NCI-H2227 treated with DMSO at 0.1 percent for 48 hours (cell line): ENCODE results near the gene P2RY13.
A peak's percentile ranks its signal among the peaks of the same experiment; 100 is the strongest.

ENCODE experiments used
- DNase-seq: peaks from one replicate; lab custom pipeline; 2025; lab: John Stamatoyannopoulos, UW

Gene P2RY13

GRCh38 chr3:151329363-151329762 is at the start of gene P2RY13:
Gene P2RY13, minus strand, starts transcription at chr3:151329549. Its CDS starts 21 bp downstream, at chr3:151329528.
- DNase-seq = no peak

GRCh38 chr3:151377768-151378385 is 48.5 kb upstream of the P2RY13 start:
- DNase-seq = no peak

GRCh38 chr3:151372063-151372820 is 42.9 kb upstream of the P2RY13 start:
- no peak for DNase-seq

DNA sequence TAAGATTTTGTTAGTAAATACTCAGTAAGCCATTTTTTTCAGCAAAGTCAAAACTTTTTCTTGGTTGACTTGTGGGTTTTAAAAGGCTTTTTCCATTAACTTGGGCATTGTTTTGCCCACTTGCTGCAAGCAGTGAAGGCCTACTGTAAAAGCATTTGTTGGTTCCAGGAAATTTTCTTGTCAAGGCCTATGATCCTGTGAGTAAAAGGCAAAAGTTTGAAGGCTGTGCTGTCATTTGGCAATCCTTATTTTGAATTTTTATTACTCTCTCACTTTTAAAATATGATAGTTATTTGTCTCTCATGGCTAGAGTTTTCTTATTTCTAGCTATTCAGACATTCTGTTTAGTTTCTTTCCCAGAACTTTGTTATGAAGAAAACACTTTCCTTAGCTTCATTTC is 42.2 kb upstream of the P2RY13 start:
- DNase-seq = no peak

DNA sequence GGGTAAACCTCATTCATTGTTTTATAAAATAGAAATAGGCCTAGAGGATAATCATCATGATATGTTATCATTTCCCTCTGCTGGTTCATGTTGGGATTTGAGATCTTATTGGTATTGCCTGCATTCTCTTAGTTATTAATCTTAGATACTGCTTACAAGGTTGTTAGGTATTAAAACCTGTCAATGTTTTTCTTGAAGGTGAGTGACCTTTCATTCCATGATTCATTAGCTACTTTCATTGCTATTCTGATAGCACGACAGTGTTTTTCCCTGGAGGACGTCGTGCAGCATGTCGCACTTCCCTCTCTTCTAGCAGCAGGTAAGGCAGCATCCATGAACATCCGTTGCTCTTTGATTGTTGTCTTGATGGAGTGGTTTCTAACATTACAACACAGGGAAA is 38.1 kb upstream of the P2RY13 start:
- no peak for DNase-seq

DNA sequence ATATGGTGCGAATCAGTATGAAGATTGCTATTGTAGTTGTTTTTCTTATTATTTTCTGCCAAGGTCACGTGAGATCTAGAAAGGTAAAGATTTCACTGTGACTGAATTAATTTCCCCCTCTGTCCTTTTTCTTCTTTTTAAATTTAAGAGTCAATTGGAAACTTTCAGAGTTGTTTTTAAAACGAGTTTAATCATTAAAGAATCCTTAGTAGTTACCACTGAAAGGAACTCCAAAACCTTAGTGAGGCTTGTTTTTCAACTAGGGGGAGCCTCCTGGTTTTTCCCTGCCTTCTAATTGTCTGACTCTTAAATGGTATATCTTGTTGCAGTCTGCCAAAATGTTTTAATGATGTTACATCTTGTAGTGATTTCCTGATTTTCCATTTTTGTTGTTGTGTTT is 37.6 kb upstream of the P2RY13 start:
- DNase-seq = no peak

DNA sequence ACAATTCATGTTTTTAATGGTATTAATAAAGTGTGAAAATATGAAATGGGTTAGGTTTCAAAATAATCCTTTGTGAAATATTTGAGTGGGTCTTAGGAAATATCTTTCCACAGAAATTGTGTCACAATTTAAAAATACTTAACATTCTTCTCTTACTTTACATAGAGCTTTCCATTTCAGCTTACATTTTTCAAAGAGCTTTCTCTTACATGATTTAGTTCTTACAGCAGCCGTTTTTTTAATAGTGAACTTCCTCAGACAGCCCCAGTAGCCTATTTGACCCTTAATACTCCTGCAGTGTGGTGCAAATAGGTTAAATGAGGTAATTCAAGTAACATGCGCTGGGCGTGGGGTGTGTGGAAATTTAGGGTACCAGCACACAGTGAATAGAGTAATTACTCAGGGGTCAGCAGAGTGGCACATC is 33.4 kb upstream of the P2RY13 start:
- DNase-seq = no peak

DNA sequence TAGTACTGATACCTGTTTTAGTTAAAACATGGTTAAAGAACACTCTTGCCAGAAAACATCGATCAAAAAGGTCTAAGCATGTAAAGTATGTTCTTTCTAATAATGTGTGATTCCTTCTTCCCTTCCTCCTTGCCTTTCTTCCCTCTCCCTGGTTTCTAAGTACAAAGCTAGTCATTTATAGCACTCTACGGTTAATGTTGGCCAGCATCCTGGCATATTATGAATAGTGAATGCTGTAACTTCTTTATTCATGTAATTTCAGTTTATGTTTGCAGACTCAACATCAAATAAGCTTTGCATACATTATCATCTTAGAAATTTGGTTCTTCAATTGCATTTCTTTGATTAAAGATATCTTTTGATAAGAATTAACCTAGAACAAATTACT is 28.1 kb upstream of the P2RY13 start:
- DNase-seq = no peak

GRCh38 chr3:151356794-151357462 is 27.6 kb upstream of the P2RY13 start:
- no peak for DNase-seq

DNA sequence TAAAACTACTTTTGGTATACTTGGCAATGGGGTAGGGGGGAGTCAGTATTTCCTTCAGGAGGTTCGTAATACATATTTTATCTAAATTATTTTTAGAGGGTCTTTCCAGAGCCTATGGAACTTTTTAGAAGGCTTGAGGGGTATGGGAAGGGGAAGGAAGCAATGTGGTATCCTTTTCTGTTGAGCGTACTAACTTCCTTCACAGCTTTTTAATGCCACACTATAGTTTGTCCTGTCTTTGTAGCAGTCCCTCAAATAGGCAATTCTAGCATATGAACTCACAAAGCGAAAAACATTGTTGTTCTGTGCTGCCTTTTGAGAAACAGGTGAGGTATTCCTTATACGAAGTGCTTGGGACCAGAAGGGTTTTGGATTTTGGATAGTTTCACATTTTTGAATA is 22.3 kb upstream of the P2RY13 start:
- no peak for DNase-seq

DNA sequence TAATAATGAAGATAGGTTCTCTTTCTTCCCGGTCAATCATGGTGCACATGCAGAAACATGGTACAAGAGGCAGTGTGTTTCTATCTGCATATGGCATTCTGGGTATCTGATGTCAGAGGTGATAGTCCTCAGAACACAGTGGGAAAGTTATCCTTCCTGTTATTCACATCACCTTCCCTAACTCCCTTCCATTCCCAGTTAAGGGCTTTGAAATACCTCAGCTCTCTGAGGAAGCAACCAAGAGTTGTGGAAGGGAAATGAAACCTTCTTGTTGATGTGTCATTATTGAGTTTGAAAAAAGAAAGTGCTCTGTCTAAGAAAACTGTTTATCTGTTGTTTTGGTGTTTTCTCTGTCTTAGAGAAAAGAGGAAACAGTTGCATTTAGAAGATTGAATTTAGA is 21.9 kb upstream of the P2RY13 start:
- no peak for DNase-seq

- no peak for DNase-seq
These were observed 21.3 kb upstream of the P2RY13 start for GRCh38 chr3:151350656-151351055.

DNA sequence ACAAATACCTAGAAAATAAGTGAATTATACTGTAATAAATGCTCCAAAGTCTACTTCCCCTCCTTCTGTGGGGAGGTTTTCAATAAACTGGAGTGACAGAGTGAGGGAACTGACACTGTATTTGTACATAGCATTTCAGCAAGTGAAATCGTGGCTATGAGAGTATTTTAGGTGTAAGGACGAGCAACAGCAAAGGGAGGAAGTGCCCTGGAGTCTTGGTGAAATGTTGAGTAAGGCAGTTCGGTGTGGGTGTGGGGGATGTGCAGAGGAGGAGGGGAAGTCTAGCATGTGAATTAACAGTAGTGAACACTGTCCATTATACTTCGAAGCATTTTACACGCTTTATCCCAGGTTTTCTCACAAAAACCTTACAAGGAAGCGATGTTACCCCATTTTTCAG is 18.1 kb upstream of the P2RY13 start:
- no peak for DNase-seq

GRCh38 chr3:151346292-151346691 is 16.9 kb upstream of the P2RY13 start:
- no peak for DNase-seq

DNA sequence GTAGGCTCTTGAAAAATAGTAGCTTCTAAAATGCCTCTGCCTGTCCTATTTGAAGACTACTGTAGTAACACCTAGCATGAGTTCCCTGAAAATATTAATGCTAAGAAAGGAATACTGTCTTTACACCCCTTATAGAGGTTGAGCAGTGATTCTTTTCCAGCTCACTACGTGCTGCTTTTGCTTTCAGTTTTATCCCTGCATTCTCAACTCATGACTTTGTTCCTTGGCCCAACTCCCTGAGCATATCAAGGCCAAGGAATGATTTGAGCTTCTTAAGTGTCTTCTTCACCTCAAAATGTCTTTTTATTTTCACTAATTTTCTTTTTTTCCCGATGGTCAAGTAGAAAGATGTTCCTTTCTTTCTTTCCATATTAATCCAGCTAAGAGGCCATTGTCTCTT is 16.5 kb upstream of the P2RY13 start:
- DNase-seq = no peak

- DNase-seq = no peak
These were observed 2.3 kb upstream of the P2RY13 start for GRCh38 chr3:151331696-151332095.

DNA sequence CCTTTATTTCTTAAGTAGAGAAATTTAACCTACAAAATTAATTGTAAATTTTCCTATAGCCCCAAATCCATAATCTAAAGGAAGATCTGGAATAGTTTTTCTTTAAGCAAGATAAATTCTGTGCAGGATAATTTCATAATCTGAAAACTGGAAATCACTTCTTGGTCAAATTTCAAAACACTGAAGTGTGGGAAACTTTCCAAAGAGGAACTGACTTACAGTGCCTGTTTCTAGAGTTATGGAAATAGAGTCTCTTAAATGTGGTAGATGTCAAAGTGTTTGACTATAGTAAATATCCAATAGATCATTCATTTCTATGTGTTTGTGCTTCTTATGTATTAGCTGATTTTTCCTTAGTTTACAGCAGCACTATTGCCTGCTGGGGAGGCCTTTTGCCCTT is 1.6 kb upstream of the P2RY13 start:
- no peak for DNase-seq

DNA sequence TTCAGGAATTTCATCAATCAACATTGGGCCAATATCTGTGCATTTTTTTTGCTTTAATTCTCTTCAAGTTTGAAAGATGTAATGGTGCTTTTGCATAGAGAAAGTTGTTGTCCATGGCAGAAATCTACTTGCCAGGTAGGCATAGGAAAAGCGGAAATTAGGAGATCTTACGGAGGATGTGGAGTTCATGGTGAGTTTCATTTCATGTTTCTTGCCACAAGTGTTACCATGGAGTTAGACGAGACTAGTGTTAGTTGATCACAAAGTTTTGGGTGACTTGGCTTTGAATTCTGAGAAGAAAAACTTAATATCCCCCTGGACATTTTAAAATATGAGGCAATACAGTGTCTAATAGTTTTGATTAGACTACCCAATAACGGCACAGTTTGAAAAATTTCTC is 1.0 kb upstream of the P2RY13 start:
- DNase-seq = no peak

- DNase-seq = no peak
These were observed 902 bp downstream of the P2RY13 start for GRCh38 chr3:151328298-151328995.

GRCh38 chr3:151327571-151328198 is 1.7 kb downstream of the P2RY13 start:
- peak; percentile 1 for DNase-seq

DNA sequence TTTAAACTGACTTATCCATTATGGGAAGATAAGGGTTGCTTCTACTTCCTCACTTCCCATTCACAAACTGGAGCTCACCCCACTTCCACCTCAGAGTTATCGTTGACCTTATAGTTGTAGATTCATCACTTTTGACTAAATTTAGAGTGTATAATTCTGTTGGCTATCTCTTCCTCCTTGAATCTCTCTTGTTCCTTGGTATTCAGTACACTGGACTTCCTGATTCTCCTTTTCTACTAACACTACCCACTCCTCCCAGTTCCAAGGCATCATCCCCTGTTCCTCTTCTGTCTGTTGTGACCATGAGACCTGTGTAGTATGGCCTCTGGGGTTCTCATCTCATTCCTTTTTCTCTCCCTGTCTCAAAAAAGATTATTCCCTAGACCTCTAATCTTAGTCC is 6.8 kb downstream of the P2RY13 start:
- no peak for DNase-seq

DNA sequence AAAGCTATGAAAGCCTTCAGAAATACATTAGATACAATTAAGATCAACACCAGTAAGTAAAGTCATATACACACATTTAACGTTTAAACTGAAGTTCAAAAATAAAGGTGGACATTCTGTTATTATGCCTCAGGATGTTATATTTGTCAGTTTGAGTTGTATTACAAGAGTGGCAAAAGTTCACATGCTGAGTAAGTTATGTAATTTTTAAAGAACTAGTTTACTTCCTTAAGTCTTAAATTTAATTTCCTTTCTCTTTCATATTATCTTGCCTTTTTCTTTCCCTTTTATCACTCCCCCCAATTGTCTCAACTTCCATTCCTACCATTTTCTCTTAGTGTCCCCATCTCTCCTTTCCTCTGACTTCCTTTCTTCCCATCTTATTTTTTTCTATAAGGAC is 7.8 kb downstream of the P2RY13 start:
- DNase-seq = no peak
